GM21515 (cell line): ENCODE data around the gene MT2A.
"Not testable (repeated sequence)": the region's sequence is repeated elsewhere in the genome, so short reads cannot be mapped to it uniquely, and the experiment has no call there.

Experiments used
- ATAC-seq: cut with Tn5 transposase; IDR thresholded peaks from one replicate; pipeline ENCODE4 v1.9.1; 2021; ENCODE audit not compliant: unreplicated experiment

Gene MT2A

GRCh38 chr16:56608043-56608875, at the start of gene MT2A:
TSS of gene MT2A (plus strand) at chr16:56608584. CDS start at chr16:56608656, 72 bp downstream.
- peak; percentile 92 for ATAC-seq

DNA sequence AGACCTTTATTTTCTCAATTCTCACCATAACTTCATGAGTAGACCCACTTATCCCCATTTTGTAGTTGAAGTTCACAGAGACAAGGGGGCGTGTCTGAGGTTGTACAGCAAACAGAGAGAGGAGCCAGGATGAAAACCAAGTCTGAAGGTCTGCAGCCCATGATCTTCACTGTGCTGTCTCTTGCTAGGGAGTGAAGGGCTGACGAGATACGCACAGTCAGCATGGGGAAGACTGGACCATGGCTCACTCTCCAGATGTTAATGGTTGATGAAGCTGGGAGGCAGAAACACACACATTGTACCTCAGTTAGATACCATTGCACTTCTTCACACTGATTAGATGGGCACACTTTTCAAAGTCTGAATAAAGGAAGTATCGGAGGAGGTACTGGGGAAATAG, 49.3 kb upstream of the MT2A start:
- no peak for ATAC-seq

DNA sequence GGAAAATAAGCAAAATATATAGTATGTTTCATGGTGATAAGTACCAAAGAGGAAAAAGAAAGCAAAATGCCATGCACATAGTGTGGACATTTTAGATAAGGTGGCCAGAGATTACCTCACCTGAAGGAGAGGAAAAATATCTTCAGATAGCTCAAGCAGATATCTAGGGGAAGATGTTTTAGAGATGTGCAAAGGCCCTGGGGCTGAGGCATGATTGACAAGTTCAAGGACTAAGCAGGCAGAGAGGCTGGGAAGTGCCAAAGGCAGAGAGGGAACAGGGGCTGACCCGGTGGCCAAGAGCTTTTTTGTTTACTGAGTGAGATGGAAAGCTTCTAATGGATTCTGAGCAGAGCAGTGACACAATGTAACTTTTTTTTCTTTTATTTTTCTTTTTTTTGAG, 47.9 kb upstream of the MT2A start:
- ATAC-seq: no peak

- ATAC-seq: no peak
These were observed 47.3 kb upstream of the MT2A start for GRCh38 chr16:56561126-56561525.

DNA sequence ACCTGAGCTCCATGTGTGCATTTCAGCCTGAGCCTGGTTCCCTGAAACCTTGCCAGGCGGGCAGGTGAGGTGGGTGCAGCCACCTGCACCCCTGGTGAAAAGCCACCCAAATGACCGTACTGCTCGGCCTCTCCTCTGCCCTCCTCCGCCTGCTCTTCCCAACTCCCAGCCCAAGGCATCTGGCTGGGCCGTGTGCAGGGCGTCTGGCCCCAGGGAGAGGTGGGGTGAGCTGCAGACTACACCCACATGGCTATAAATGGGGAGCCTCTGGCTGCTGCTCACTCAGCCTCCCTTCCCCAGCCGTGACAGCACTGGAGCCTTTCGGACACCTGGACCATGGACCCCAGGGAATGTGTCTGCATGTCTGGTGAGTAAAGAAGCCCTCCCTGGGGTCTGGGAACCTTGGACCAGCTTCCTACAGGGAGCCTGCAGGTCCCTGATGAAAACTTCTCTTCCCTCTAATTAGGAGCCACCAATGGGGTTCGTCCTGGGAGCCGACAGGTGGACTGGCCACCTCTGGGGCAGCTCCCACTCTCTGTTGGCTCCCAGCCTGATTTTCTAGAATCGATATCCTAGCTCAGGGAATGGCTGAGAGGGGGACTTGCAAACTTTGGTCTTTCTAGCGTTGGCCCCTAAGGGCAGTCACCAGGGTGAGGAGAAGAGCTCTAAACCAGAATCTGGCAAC, 43.4 kb upstream of the MT2A start, which contains the start of gene MT4:
MT4 (plus strand) TSS at position 281 of the 685 bp plus-strand sequence; CDS start at position 337, 56 bp downstream.
- ATAC-seq: no peak

DNA sequence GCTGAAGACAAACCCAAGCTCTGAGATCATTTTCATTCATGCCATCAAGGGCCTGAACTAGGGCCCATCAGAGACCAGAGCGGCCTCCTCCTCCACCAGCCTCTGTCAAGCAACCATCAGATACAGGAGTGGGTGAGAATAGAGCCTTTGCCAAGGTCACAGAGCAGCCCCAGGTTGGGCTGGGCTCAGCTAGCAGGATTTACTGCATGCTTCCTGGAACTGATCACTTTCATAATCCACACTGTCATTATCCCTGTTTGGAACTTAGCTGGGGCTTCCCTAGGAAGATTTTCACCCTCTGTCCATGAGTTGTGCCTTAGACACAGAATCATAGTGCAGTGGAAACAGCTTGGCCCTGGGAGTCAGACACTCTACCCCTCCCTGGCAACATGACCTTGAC, 38.4 kb upstream of the MT2A start:
- no peak for ATAC-seq

GRCh38 chr16:56571525-56571924, 36.9 kb upstream of the MT2A start:
- ATAC-seq: no peak

GRCh38 chr16:56574625-56575024, 33.8 kb upstream of the MT2A start:
- no peak for ATAC-seq

DNA sequence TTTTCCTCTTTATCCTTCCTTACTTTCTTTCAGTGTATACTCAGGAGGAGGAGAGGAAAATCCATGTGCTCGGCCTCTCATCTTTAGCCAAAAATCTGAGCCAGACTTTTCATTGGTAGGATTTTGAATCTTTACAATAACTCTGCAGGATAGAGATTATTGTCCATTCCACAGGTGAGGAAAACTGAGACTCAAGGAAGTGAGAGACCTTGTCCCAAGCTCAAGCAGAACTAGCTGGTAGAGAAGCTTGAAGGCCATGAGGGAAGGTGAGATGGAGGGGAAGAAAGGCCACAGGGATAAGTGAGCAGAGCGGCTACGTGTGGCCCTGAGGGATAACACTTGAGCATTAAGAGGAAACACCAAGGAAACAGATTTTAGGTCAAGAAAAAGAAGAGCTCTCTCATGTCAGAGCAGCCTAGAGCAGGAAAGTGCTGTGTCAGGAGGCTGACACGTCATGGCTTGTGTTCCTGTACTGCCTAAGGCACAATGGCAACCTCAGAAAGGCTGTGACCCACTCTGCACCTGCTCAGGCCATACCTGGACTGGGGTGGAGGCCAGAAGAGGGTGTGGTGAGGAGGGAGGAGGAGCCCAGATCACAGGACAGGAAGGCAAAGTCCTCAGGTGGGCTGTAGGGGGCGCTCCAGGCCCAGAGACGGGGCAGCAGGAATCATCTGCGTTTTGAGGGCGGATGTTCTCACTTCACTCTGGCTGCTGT, 31.6 kb upstream of the MT2A start:
- peak; percentile 85 for ATAC-seq

- ATAC-seq: no peak
These were observed 31.1 kb upstream of the MT2A start for GRCh38 chr16:56577300-56577625.

DNA sequence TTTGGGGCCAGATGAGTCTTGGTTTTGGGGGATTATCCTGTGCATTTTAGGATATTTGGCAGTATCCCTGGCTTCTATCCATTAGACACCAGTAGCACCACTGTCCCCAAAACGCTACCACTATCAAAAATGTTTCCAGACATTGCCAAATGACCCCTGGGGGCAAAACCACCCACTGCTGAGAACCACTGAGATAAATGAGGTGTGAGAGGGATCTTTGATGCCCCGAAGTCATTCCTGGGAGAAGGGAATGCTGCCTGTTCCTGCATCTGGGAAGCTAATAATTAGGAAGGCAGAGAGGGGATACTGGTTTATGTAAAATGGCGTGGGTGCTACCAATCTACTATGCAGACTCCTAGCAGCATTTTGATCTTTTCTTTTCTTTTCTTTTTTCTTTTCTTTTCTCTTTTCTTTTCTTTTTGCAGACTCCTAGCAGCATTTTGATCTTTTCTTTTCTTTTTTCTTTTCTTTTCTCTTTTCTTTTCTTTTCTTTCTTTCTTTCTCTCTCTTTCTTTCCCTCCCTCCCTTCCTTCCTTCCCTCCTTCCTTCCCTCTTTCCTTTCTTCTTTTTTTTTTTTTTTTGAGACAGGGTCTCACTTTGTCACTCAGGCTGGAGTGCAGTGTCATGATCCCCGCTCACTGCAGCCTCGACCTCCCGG, 27.9 kb upstream of the MT2A start:
- no peak for ATAC-seq

- ATAC-seq: not testable (repeated sequence)
These were observed 25.5 kb upstream of the MT2A start for GRCh38 chr16:56582911-56583310.

- no peak for ATAC-seq
These were observed 24.8 kb upstream of the MT2A start for GRCh38 chr16:56583351-56584168.

GRCh38 chr16:56584276-56584675, 24.1 kb upstream of the MT2A start:
- no peak for ATAC-seq

DNA sequence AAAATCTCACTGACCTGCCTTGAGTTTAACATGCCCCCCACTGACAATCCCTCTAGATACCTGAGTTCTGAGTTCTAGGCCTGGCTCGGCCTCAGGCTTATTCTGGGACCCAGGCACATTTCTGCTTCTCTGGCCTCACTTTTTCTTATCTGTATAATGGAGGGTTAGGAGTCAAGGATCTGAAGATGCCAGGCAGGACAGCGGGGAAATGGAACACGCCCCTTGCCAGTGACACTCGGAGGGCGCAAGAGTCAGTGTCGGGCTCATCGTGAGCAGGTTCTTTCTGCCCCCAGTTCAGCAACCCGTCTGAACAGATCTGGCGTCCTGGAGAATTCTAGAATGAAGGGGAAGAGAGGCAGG, 19.6 kb upstream of the MT2A start:
- no peak for ATAC-seq

GRCh38 chr16:56589141-56590039, 19.0 kb upstream of the MT2A start, which contains the start of gene MT3:
TSS of gene MT3 (plus strand) at chr16:56589528. CDS start at chr16:56589591, 63 bp downstream.
- no peak for ATAC-seq

DNA sequence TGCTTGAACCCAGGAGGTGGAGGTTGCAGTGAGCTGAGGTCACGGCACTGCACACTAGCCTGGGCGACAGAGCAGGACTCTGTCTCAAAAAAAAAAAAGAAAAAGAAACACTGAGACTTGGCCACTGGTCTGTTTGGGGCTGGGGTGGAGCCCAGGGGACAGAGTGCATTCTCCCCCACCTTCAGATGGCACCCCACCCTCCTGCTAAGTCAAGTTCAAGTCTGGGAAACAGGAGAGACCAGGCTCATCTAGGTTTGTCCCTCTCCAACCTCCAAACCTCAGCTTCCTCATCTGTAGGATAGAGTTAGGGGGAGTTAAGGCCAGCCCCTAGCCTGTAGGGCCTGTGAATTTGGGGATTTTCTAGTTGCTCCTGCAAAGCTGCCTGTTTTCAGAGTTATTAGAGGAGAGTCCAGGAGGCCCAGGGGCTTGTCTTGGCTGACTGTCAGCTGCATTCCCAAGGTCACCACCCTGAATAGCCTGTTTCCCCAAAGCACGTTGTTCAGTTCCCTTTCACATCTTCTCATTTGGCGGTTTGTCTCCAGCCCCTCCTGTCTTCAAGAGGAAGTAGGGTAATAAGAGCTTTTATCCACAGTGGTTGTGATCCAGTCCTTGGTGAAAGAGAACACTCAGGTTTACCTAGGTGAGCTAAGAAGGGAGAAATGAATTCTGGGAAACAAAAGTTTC, 16.9 kb upstream of the MT2A start:
- no peak for ATAC-seq

DNA sequence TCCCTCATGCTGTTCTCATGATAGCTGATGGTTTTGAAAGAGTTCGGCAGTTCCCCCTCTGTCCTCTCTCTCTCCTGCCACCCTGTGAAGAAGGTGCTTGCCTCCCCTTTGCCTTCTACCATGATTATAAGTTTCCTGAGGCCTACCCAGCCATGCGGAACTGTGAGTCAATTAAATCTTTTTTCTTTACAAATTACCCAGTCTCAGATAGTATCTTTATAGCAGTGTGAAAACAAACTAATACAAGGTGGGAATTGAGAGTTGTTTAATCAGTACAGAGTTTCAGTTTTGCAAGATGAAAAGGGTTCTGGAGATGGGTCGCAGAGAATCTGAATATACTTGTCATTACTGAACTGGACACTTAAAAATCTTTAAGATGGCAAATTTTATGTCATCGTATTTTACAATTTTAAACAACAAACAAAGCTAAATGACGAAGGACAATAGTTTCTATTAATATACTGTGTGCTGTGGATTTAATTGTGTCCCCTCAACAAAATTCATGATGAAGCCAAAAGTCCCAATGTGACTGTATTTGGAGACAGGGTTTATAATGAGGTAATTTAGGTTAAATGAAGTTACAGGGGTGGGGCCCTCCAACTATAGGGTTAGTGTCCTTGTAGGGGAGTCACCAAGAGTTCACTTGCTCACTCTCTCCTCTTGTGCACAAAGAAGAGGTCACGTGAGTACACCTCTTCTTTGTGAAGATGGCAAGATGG, 14.7 kb upstream of the MT2A start:
- ATAC-seq: no peak
